Middle frontal gyrus (tissue), 1 donor: Measurements from ENCODE around the gene PHKA1.
"Not testable (repeated sequence)": the region's sequence is repeated elsewhere in the genome, so short reads cannot be mapped to it uniquely, and the experiment has no call there.

Experiments
- DNase-seq: peaks from one replicate; pipeline ENCODE4 v3.0.0-alpha.2; 2015; ENCODE audit warnings: low spot score; ENCODE audit errors: extremely low spot score

Gene PHKA1

GRCh38 chrX:72669508-72669907, 44.6 kb downstream of the PHKA1 start:
- not testable (repeated sequence) for DNase-seq

GRCh38 chrX:72666451-72666850, 47.7 kb downstream of the PHKA1 start:
- no peak for DNase-seq

- no peak for DNase-seq
Measured at GRCh38 chrX:72663737-72664136, 50.4 kb downstream of the PHKA1 start.

- no peak for DNase-seq
Measured at GRCh38 chrX:72662020-72662747, 51.9 kb downstream of the PHKA1 start.

GRCh38 chrX:72659723-72660122, 54.4 kb downstream of the PHKA1 start:
- no peak for DNase-seq

GRCh38 chrX:72652082-72652481, 62.0 kb downstream of the PHKA1 start:
- no peak for DNase-seq

- no peak for DNase-seq
Measured at GRCh38 chrX:72644946-72645345, 69.2 kb downstream of the PHKA1 start.

- DNase-seq: no peak
Measured at GRCh38 chrX:72641611-72642010, 72.5 kb downstream of the PHKA1 start.

- DNase-seq: no peak
Measured at GRCh38 chrX:72635930-72636329, 78.2 kb downstream of the PHKA1 start.

- DNase-seq: no peak
Measured at GRCh38 chrX:72634331-72634730, 79.8 kb downstream of the PHKA1 start.

- no peak for DNase-seq
Measured at GRCh38 chrX:72630185-72630584, 83.9 kb downstream of the PHKA1 start.

GRCh38 chrX:72624194-72624593, 89.9 kb downstream of the PHKA1 start:
- no peak for DNase-seq

GRCh38 chrX:72621625-72622485, 92.3 kb downstream of the PHKA1 start:
- DNase-seq: no peak

- no peak for DNase-seq
Measured at GRCh38 chrX:72621163-72621562, 92.9 kb downstream of the PHKA1 start.

- no peak for DNase-seq
Measured at GRCh38 chrX:72620550-72621145, 93.5 kb downstream of the PHKA1 start.

- no peak for DNase-seq
Measured at GRCh38 chrX:72609313-72609712, 104.8 kb downstream of the PHKA1 start.

GRCh38 chrX:72604705-72605104, 109.4 kb downstream of the PHKA1 start:
- DNase-seq: no peak

GRCh38 chrX:72604112-72604511, 110.0 kb downstream of the PHKA1 start:
- DNase-seq: no peak

GRCh38 chrX:72591038-72591437, 123.1 kb downstream of the PHKA1 start:
- not testable (repeated sequence) for DNase-seq

- no peak for DNase-seq
Measured at GRCh38 chrX:72584163-72584562, 129.9 kb downstream of the PHKA1 start.

- DNase-seq: no peak
Measured at GRCh38 chrX:72576141-72576894, 137.8 kb downstream of the PHKA1 start.

GRCh38 chrX:72573158-72573511, 141.0 kb downstream of the PHKA1 start:
- DNase-seq: no peak
